ENCODE results near the gene TET1. TPM values are rescaled to one million over a fixed set of nuclear protein-coding genes. Genes with fewer than 3 reads are reported as not detected.
"Not testable (repeated sequence)": the region's sequence is repeated elsewhere in the genome, so short reads cannot be mapped to it uniquely, and the experiment has no call there.

The TET1 gene
- total RNA-seq, 4 donors from 2014 or later, result 6.9 to 9.6 (median 8.8) TPM

GRCh38 chr10:68603766-68604165 is 43.6 kb downstream of the TET1 start:
- Histone ChIP-seq H3K36me3 (no peaks in the 10 kb centered on the region), H3K27ac (replicated peaks in 1 of 4) (no peak overlapping the region), H3K27me3 (no peaks in the 10 kb centered on the region), H3K4me3 (no peak overlapping the region), H3K4me1 (peaks cover 35 to 63% (median 59%) of the 10 kb centered on the region in 4 donors), H3K9me3 (no peaks in the 10 kb centered on the region)
- intact Hi-C loops (cut with DNase I), result loop anchor here (5.0 kb wide), 1 partner anchor 41 kb away; the partner anchor contains the start of gene TET1
- TF ChIP-seq POLR2A (IDR thresholded peaks at IDR 0.05; ENCODE audit: low read depth), result no peak
- TF ChIP-seq CTCF (IDR thresholded peaks at IDR 0.05), result no peak
- no peak for TF ChIP-seq EP300 (IDR thresholded peaks at IDR 0.05)
- no peak for TF ChIP-seq POLR2AphosphoS5 (IDR thresholded peaks at IDR 0.05)
- WGBS, result 94% methylated on average over 3 of the region's 3 CpGs
- DNase-seq (ENCODE audit: extremely low spot score), result no peak

- no peak for DNase-seq (ENCODE audit: extremely low spot score)
- intact Hi-C loops (cut with DNase I), result loop anchor here (5.0 kb wide), 1 partner anchor 42 kb away; the partner anchor contains the start of gene TET1
- WGBS, result 92% methylated on average over 1 of the region's 1 CpG
- peaks cover 30 to 56% (median 52%) of the 10 kb centered on the region in 4 donors for H3K4me1 ChIP-seq
- no peak overlapping the region for H3K27ac ChIP-seq (replicated peaks in 1 of 4)
- no peak overlapping the region for H3K4me3 ChIP-seq
- H3K36me3 ChIP-seq, result no peaks in the 10 kb centered on the region
- no peak for TF ChIP-seq POLR2AphosphoS5 (IDR thresholded peaks at IDR 0.05)
- TF ChIP-seq POLR2A (IDR thresholded peaks at IDR 0.05; ENCODE audit: low read depth), result no peak
- no peak for TF ChIP-seq EP300 (IDR thresholded peaks at IDR 0.05)
- TF ChIP-seq CTCF (IDR thresholded peaks at IDR 0.05), result no peak
- H3K9me3 ChIP-seq, result no peaks in the 10 kb centered on the region
- H3K27me3 ChIP-seq, result no peaks in the 10 kb centered on the region
These were observed 44.3 kb downstream of the TET1 start for GRCh38 chr10:68604441-68604840.

- H3K9me3 ChIP-seq, result no peaks in the 10 kb centered on the region
- intact Hi-C loops (cut with DNase I), result no loop called here
- H3K4me1 ChIP-seq, result peaks cover 8 to 31% (median 27%) of the 10 kb centered on the region in 4 donors
- no peak for TF ChIP-seq CTCF (IDR thresholded peaks at IDR 0.05)
- H3K36me3 ChIP-seq, result no peaks in the 10 kb centered on the region
- no peak for DNase-seq (ENCODE audit: extremely low spot score)
- H3K27me3 ChIP-seq, result no peaks in the 10 kb centered on the region
- no peak overlapping the region for H3K4me3 ChIP-seq
- WGBS, result 29% methylated on average over 5 of the region's 5 CpGs
- H3K27ac ChIP-seq (replicated peaks in 1 of 4), result no peak overlapping the region
These were observed 46.8 kb downstream of the TET1 start for GRCh38 chr10:68606918-68607317.

- H3K4me3 ChIP-seq; DNase-seq (ENCODE audit: extremely low spot score); H3K36me3 ChIP-seq; intact Hi-C loops (cut with DNase I); H3K27ac ChIP-seq (replicated peaks in 1 of 4); H3K9me3 ChIP-seq; H3K27me3 ChIP-seq: not testable (repeated sequence)
- WGBS, result 92% methylated on average over 10 of the region's 10 CpGs
- peaks cover 0 to 18% (median 17%) of the 10 kb centered on the region in 4 donors for H3K4me1 ChIP-seq
These were observed 49.9 kb downstream of the TET1 start for GRCh38 chr10:68610023-68610422.

GRCh38 chr10:68611227-68611626 is 51.1 kb downstream of the TET1 start:
- intact Hi-C loops (cut with DNase I), result no loop called here
- Histone ChIP-seq H3K27ac (replicated peaks in 1 of 4) (no peak overlapping the region), H3K9me3 (no peaks in the 10 kb centered on the region), H3K4me3 (no peak overlapping the region), H3K4me1 (peaks cover 0 to 14% (median 11%) of the 10 kb centered on the region in 4 donors), H3K27me3 (no peaks in the 10 kb centered on the region), H3K36me3 (no peaks in the 10 kb centered on the region)
- TF ChIP-seq EP300 (IDR thresholded peaks at IDR 0.05) (no peak), POLR2A (IDR thresholded peaks at IDR 0.05; ENCODE audit: low read depth) (no peak), CTCF (IDR thresholded peaks at IDR 0.05) (no peak), POLR2AphosphoS5 (IDR thresholded peaks at IDR 0.05) (no peak)
- 78% methylated on average over 3 of the region's 3 CpGs for WGBS
- no peak for DNase-seq (ENCODE audit: extremely low spot score)

GRCh38 chr10:68613974-68614373 is 53.8 kb downstream of the TET1 start:
- H3K4me3 ChIP-seq; H3K36me3 ChIP-seq; intact Hi-C loops (cut with DNase I); H3K9me3 ChIP-seq; H3K27ac ChIP-seq (replicated peaks in 1 of 4); H3K27me3 ChIP-seq; DNase-seq (ENCODE audit: extremely low spot score); H3K4me1 ChIP-seq: not testable (repeated sequence)

GRCh38 chr10:68617691-68618090 is 57.6 kb downstream of the TET1 start:
- H3K4me1 ChIP-seq; H3K27ac ChIP-seq (replicated peaks in 1 of 4); H3K9me3 ChIP-seq; H3K27me3 ChIP-seq; H3K36me3 ChIP-seq; intact Hi-C loops (cut with DNase I); H3K4me3 ChIP-seq; DNase-seq (ENCODE audit: extremely low spot score): not testable (repeated sequence)
- WGBS, result 91% methylated on average over 10 of the region's 10 CpGs
